Measurements from ENCODE around the gene FAM124A. TPM values are rescaled to one million over a fixed set of nuclear protein-coding genes. Genes with fewer than 3 reads are reported as not detected.

The FAM124A gene
- total RNA-seq, 1 donor from 2014 or later: 0.63 TPM

GRCh38 chr13:51240178-51240577 is 18.0 kb downstream of the FAM124A start:
- H3K4me3 ChIP-seq (ENCODE audit: low read depth, low read length): no peak overlapping the region
- no peak for TF ChIP-seq CTCF (conservative IDR thresholded peaks at IDR 0.05; ENCODE audit: low read depth, low read length)
- no peak for DNase-seq (ENCODE audit: low read depth)

- no peak for TF ChIP-seq CTCF (conservative IDR thresholded peaks at IDR 0.05; ENCODE audit: low read depth, low read length)
- no peak for DNase-seq (ENCODE audit: low read depth)
- H3K4me3 ChIP-seq (ENCODE audit: low read depth, low read length): no peak overlapping the region
Measured at GRCh38 chr13:51240958-51241357, 18.8 kb downstream of the FAM124A start.

- no peak for DNase-seq (ENCODE audit: low read depth)
- no peak overlapping the region for H3K4me3 ChIP-seq (ENCODE audit: low read depth, low read length)
- no peak for TF ChIP-seq CTCF (conservative IDR thresholded peaks at IDR 0.05; ENCODE audit: low read depth, low read length)
Measured at GRCh38 chr13:51241720-51242119, 19.5 kb downstream of the FAM124A start.

GRCh38 chr13:51243227-51243626 is 21.0 kb downstream of the FAM124A start:
- no peak for TF ChIP-seq CTCF (conservative IDR thresholded peaks at IDR 0.05; ENCODE audit: low read depth, low read length)
- H3K4me3 ChIP-seq (ENCODE audit: low read depth, low read length): no peak overlapping the region

GRCh38 chr13:51243832-51244231 is 21.6 kb downstream of the FAM124A start:
- DNase-seq (ENCODE audit: low read depth): no peak
- H3K4me3 ChIP-seq (ENCODE audit: low read depth, low read length): no peak overlapping the region
- no peak for TF ChIP-seq CTCF (conservative IDR thresholded peaks at IDR 0.05; ENCODE audit: low read depth, low read length)

More at GRCh38 chr13:51243227-51243626, 21.0 kb downstream of the FAM124A start:
- no peak for DNase-seq (ENCODE audit: low read depth)

- TF ChIP-seq CTCF (conservative IDR thresholded peaks at IDR 0.05; ENCODE audit: low read depth, low read length): no peak
- no peak for DNase-seq (ENCODE audit: low read depth)
- H3K4me3 ChIP-seq (ENCODE audit: low read depth, low read length): no peak overlapping the region
Measured at GRCh38 chr13:51244637-51245405, 22.6 kb downstream of the FAM124A start.

GRCh38 chr13:51245583-51245982 is 23.4 kb downstream of the FAM124A start:
- TF ChIP-seq CTCF (conservative IDR thresholded peaks at IDR 0.05; ENCODE audit: low read depth, low read length): no peak
- no peak overlapping the region for H3K4me3 ChIP-seq (ENCODE audit: low read depth, low read length)
- DNase-seq (ENCODE audit: low read depth): no peak

All from epithelial cell of proximal tubule (primary cell).